ENCODE data around the gene NDUFA6.
"Not testable (repeated sequence)": the region's sequence is repeated elsewhere in the genome, so short reads cannot be mapped to it uniquely, and the experiment has no call there.

NDUFA6 gene

DNA sequence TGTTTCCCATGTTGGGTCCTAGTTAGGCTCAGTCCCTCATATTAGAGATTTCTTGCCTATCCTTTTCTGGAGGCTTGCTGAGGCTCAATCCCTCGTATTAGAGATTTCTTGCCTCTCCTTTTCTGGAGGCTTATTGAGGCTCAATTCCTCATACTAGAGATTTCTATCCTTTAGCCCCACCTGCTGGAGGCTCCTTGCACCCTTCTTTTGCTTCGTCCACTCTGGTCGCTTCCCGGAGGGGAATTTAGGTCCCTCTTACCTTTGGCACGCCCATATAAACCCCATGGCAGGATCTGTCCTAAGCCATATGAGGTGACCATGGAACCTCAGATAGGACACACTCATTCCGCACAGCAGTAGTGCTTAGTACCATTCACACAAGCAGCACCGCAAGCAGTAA is 24.1 kb upstream of the NDUFA6 start:
- DNase-seq (ENCODE audit: low read depth in 2 of 3, low spot score in 1 of 3), result no peak

DNA sequence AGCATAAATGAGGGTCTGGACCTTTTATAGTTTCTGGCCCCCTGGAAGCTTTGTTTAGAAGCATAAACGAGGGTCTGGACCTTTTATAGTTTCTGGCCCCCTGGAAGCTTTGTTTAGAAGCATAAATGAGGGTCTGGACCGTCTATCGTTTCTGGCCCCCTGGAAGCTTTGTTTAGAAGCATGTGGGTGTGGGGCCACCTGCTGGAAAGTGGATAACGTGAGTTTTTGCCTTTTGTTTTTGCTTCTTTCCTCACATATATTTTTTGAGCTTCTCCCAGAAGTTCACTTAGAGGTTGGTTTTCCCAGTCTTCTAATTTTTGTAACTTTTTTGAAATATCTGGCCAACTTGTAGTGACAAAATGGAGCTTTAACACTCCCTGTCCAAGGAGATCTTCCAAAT is 22.2 kb upstream of the NDUFA6 start:
- DNase-seq (ENCODE audit: low read depth in 2 of 3, low spot score in 1 of 3), result not testable (repeated sequence)

DNA sequence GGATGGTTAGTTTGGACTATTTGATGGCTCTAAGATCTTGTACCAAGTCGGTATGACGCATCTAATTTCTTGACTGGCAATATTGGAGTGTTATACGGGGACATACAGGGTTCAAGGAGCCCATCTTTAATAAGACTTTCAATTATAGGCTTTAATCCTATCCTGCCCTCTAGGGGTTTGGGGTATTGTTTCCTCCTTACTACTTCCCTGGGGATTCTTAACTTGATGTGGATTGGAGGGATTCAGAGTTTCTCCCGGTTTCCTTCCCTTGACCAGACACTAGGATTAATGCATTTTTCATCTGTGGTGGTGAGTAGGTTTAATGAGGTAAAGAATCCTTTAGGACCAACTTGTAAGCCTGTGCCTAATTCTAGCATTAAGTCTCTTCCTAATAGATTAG is 21.2 kb upstream of the NDUFA6 start:
- no peak for DNase-seq (ENCODE audit: low read depth in 2 of 3, low spot score in 1 of 3)

DNA sequence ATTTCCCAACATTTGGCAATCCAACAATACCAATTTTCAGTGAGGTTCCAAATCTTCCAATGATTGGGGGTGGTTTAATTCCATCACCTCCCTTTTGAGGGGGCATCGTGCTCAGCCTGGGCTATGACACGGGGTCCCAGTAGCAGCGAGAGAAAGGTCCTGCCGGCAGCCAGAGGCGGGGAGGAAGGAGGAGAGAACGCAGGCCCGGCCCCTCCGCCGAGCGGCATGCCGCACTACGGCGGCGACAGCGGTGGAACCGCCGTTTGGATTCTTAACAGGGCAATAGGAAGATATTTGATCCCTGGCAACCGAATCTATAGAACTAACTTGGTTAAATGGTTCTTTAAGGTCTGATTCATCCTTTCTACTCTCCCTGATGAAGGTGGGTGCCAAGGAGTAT is 18.3 kb upstream of the NDUFA6 start:
- no peak for DNase-seq (ENCODE audit: low read depth in 2 of 3, low spot score in 1 of 3)

DNA sequence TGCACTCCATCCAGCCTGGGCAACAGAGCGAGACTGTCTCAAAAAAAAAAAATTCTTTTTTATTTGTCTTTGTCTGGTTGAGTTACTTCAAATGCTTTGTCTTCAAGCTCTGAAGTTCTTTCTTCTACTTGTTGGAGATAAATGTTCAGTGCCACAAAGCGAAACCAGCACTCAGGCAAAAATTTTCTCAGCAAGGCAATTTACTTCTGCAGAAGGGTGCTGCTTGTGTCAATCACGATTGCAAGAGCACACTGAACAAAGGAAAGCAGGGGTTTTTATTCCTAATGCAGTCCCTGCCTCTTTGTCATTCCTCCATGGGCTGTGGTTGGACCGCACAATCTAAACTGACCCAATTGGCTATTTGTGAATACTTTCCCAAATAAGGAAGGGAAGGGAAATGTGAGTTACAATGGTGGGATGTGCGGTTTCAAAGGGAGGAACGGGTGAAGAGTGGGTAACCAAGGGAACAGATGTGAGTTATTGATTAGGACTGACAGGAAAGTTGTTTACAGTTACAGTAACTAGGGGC is 13.8 kb upstream of the NDUFA6 start:
- DNase-seq (ENCODE audit: low read depth in 2 of 3, low spot score in 1 of 3), result not testable (repeated sequence)

DNA sequence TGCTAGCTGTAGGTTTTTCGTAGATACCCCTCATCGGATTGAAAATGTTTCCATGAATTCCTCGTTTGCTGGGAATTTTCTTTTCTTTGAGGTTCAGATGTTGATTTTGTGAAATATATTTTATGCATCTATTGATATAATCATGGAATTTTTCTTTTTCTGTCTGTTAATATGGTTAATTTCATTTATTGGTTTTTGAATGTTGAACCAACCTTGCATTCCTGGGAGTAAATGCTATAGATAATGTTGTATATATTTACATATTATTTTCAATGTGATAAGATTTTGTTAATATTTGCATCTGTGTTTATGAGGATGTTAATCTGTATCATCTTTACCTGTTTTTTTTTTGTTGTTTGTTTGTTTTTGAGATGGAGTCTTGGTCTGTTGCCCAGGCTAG is 10.6 kb upstream of the NDUFA6 start:
- no peak for DNase-seq (ENCODE audit: low read depth in 2 of 3, low spot score in 1 of 3)

DNA sequence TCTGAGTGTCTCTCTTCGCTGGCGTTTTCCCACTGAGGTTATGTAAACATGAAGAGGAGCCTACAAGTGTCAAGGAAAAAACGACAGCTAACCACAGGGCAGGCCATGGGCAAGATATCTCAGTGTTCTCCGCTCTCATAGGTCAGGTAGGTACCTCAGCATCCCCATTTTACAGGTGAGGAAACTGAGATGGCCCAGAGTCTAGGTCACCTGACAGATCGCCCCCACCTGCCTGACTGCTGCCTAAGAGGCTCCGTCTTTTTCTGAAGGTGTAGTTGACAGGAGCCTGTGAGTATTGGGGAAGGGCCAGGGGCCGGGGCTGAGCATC is 847 bp upstream of the NDUFA6 start:
- no peak for DNase-seq (ENCODE audit: low read depth in 2 of 3, low spot score in 1 of 3)

DNA sequence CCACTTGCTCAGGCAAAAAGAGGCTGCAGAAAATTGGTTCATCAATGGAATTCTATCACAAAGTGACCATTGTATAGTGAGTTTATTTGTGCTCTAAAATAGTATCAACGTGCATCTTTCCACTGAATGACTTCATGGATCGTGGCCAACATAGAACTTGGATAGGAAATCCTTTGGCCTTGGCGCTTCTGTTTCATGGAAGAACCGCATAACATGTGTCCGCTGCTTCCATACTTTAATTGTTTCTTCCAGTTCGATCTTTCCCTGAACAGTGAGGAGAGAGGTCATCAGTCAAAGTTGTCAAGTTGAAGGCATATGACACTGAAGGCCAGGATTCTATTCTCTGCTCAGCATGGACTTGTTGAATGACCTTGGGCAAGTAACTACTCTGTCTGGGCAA is 4.5 kb downstream of the NDUFA6 start:
- DNase-seq (ENCODE audit: low read depth in 2 of 3, low spot score in 1 of 3), result no peak

DNA sequence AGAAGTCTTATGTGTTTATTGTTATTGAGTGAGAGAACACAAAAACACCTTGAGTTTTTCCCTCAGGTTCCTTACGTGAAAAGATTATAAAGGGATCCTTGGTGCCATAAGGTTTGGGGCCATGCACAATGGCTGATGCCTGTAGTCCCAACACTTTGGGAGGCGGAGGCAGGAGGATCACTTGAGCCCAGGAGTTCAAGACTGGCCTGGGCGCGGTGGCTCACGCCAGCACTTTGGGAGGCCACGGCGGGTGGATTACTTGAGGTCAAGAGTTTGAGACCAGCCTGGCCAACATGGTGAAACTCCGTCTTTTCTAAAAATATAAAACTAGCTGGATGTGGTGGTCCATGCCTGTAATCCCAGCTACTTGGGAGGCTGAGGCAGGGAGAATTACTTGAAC is 5.7 kb downstream of the NDUFA6 start:
- no peak for DNase-seq (ENCODE audit: low read depth in 2 of 3, low spot score in 1 of 3)

DNA sequence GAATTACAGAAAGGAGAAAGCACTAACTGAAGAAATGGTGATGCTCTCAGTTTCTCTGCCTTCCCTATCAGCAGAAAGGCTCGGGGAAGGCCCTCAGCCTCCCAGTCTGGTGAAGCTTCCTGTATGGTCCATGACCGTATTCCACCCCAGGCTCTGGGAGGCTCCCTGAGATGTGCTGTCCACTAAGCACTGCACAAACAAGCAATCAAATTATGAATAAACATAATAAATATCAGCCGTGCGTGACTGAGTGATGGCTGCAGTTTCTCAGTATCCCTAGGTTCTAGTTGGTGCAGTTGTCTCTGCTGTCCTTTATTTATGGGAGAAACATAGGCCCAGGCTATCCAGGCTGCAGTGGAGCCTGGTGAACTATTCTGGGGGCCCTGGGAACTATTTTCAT is 7.5 kb downstream of the NDUFA6 start:
- no peak for DNase-seq (ENCODE audit: low read depth in 2 of 3, low spot score in 1 of 3)

DNA sequence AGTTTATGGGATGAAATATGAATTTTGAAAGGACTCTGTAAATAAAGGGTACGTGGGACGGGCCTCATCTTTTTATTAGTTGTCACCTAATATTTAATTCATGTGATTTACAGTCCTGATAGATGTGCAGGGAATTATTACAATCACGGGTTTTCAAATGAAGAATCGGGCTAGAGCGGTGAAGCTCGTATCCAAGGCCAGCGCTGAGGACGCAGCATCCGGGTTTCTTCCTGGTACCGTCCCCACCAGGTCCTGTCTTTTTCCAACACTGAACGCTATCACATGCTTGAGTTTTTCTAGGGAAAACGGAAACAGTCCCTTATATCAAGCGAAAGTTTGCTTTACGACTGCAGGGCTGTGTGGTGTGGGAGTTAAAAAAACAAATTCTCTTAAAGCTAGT is 10.3 kb downstream of the NDUFA6 start:
- DNase-seq (ENCODE audit: low read depth in 2 of 3, low spot score in 1 of 3), result no peak

DNA sequence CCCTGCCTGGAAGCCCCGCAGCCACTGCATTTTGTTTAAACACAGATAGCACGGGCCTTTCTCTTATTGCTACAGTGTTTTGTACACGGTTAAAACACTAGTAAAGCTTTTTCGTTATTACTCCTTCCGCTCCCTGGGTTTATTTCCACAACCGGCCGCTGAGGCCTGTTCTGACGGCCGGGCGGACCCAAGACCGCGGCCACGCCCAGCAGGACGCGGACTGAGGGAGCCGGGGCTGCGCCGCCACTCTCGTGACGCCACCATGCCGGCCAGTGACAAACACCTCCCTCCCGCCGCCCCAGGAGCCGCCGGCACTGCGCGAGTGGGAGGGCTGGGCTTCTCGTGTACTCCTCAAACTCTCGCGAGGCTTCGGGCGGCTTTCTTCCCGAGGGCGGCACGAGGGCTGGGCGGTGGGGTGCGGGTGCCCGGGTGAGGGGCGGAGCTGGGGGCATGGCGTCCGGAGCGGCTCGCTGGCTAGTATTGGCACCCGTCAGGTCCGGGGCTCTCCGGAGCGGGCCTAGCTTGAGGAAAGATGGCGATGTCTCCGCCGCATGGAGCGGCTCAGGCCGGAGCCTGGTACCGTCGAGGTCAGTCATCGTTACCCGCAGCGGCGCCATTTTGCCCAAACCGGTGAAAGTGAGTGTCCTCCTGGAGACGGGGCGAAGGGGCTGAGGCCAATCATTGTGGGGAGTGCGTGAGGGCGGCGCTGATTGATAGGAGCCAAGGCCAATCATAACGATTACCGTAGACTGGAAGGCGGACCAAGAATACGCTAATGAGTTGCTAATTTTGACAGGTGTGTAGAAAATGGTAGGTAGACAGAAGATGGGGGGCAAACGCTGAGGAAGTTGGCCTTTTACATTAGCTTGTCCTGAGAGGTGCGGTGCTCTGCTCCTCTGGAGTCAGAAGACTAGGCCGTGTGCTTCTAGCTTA is 11.0 kb downstream of the NDUFA6 start, which contains the start of gene SMDT1:
Gene SMDT1, plus strand, starts transcription at position 382 of the 933 bp plus-strand sequence. Its CDS starts 69 bp downstream, at position 451.
- peak; percentile 95 to 99 (median 96) for DNase-seq (ENCODE audit: low read depth in 2 of 3, low spot score in 1 of 3)

DNA sequence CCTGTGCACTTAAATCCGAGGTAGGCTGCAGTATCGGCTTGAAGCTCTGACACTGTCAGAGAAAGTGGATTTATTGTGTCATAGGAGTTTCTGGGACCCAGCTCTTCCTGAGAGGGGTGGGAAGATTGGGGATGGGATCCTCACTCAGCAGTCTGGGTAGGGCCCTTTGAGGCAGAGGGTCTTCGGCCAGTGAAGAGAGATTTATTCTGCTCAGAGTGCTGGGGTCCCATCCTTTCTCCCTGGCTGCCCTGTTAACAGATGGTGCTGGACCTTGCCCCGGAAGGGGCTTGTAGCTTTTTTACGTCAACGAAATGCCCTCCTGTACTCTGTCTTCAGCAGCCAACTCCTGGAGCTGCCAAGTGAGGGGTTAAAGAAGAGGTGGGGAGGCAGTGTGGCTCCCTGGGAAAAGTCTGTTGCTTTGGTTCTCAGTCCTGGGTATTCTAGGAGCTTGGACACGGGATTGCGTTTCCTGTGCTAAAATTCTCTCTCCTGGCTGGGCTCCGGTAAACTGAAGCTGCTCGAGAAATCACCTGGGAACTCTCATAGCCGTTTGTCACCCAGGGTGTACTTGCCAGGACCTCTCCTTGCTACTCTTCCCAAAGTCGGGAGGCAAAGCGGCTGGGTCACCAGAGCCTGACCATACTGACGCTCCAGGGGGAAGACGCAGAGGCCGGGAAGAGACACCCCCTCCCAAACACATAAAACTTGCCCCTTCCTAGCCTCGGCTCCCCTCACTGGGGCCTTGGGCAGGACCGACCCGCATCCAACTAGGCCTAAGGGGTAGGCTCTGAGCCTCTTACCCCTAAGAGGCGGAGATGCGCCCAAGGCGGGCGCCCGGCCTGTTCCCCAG is 11.9 kb downstream of the NDUFA6 start:
- no peak for DNase-seq (ENCODE audit: low read depth in 2 of 3, low spot score in 1 of 3)

DNA sequence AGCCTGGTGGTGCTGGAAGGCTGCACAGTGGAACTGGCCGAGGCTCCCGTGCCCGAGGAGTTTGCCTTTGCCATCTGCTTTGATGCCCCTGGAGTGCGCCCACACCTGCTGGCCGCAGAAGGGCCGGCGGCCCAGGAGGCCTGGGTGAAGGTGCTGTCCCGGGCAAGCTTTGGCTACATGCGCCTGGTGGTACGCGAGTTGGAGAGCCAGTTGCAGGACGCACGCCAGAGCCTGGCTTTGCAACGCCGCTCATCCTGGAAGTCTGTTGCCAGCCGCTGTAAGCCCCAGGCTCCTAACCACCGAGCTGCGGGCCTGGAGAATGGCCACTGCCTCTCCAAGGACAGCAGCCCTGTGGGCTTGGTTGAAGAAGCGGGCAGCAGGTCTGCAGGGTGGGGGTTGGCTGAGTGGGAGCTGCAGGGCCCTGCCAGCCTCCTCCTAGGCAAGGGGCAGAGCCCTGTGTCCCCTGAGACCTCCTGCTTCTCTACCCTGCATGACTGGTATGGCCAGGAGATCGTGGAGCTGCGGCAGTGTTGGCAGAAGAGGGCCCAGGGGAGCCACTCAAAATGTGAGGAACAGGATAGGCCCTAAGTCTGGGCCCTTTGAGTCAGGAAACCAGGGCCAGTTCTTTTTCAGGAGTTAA is 13.0 kb downstream of the NDUFA6 start:
- no peak for DNase-seq (ENCODE audit: low read depth in 2 of 3, low spot score in 1 of 3)

DNA sequence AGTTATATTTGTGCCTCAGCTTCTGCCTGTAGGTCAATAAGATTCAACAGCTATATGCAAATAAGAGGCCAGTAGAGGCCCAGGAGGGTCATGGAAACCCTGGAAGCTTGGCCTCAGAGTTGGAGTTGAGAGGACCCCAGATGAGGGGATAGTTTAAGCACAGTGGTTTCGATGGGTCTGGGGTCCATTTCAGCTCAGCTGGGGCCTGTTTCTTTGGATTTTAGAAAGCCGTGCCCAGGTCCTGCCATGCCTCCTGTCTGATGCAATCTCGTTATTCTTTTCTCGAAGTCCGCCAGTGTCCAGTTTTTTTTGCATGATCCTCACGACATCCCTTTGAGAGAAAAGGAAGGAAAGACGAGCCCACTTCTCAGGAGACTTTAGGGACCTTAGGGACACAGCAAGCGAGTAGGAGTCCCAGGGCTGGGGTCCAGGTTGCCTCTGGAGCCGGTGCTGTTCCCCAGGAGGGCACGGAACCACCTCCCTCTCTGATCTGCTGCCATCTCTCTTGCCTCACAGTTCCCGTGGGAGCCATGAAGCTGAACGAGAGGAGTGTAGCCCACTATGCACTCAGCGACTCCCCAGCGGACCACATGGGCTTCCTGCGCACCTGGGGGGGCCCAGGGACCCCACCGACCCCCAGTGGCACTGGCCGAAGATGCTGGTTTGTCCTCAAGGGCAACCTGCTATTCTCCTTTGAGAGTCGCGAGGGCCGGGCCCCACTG is 13.6 kb downstream of the NDUFA6 start:
- DNase-seq (ENCODE audit: low read depth in 2 of 3, low spot score in 1 of 3), result no peak

DNA sequence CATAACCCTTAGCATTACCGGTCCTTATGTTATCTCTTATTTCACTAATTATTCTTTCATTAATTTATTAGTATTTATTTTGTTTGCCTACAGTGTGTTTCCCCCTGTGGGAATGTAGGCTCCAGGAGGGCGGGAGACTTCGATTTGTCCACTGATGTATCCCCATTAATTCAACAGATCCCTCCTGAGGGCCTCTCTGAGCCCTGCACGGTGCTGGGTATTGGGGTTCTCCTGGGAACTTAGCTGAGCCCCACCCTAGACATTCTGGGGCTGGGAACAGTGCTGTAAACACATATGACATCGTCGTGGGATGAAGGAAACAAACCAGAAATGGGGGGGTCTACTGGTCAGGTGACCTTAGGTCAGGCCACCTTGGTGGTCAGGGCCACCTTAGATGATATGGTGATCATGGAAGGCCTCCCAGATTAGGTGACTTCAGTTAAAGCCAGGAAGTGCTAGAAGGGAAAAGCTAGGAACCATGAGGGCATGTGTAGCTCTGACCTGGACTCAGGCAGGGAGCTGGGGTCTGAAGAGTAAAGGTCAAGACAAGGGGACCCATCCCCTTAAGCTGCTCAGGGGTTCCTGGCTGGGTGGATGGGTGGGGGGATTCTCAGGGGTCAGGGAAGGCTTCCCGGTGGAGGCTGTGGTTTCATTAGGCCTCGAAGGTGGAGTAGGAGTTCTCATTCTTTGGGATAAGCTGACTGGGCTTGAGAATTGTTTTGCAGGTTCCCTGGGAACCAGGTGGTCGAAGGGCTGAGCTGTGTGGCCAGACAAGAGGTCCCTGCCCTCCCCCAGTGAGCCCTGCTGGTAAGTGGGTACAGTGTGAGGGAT is 15.5 kb downstream of the NDUFA6 start:
- no peak for DNase-seq (ENCODE audit: low read depth in 2 of 3, low spot score in 1 of 3)

DNA sequence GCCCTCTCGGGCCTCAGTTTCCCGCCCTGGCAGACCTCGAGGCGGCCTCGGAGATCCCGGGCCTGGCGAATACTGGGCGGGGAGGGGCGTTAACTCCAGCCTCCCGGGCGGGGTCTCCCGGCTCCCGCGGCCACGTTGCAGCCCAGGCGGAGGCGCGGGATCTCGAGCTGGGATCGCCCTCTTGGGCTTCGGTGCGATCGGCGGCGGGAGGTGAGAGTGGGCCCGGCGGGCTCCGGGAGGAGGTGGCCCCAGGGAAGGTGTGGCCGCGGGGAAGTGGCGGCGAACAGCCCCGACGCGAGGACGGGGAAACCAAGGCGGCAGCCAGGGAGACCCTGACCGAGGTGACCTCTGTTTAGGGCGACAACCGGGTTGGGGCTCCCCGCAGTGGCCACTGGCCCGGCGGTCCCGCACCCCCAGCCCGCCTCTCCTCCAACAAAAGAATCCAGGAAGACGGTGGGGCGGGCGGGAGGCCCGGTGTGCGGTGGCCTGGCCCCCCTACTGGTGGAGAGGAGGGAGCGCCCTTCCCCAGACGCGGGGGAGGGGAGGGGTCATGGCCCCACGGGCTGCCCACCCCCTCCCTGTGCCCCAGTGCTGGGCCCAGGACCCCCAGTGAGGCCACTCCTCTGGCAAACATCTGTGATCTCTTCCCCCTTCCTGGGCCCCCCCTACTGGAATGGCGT is 16.3 kb downstream of the NDUFA6 start, which contains the start of gene PHETA2:
Gene PHETA2, plus strand, starts transcription at position 117 of the 680 bp plus-strand sequence. CDS start 3,046 bp downstream, outside the sequence.
- peak in 2 of 3 donors; percentile 44 to 47 for DNase-seq (ENCODE audit: low read depth in 2 of 3, low spot score in 1 of 3)

DNA sequence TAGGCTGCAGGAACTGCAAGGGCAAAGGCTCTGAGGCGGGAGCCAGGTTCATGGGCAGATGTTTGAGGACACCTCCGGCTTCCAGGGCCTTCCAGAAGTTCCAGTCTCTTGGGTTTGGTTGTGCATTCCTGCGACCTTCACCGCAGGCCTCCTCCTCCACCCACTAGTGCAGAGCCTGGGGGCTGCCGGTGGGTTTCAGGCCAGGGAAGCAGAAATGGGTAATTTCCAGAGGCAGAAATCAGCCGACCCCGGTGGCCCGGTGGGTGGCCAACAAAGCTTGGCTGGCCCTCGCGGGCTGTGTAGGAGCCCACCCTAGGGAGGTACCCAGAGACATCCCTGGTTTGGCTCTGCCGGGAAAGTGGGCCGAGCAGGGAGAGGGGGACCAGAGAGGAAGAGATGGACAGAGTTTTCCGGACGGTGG is 16.9 kb downstream of the NDUFA6 start:
- no peak for DNase-seq (ENCODE audit: low read depth in 2 of 3, low spot score in 1 of 3)
